ENCODE data around the gene TIMP4.

TIMP4 gene

GRCh38 chr3:12141350-12141749, 17.4 kb downstream of the TIMP4 start:
- TF ChIP-seq, protein P1, sequence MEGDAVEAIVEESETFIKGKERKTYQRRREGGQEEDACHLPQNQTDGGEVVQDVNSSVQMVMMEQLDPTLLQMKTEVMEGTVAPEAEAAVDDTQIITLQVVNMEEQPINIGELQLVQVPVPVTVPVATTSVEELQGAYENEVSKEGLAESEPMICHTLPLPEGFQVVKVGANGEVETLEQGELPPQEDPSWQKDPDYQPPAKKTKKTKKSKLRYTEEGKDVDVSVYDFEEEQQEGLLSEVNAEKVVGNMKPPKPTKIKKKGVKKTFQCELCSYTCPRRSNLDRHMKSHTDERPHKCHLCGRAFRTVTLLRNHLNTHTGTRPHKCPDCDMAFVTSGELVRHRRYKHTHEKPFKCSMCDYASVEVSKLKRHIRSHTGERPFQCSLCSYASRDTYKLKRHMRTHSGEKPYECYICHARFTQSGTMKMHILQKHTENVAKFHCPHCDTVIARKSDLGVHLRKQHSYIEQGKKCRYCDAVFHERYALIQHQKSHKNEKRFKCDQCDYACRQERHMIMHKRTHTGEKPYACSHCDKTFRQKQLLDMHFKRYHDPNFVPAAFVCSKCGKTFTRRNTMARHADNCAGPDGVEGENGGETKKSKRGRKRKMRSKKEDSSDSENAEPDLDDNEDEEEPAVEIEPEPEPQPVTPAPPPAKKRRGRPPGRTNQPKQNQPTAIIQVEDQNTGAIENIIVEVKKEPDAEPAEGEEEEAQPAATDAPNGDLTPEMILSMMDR (IDR thresholded peaks at IDR 0.05; ENCODE audit: low read depth, low read length, missing control alignments) = no peak
- no peak for DNase-seq (ENCODE audit: low read depth)
- H3K4me3 ChIP-seq (ENCODE audit: low read depth, low read length) = no peak overlapping the region

- TF ChIP-seq, protein P1 (IDR thresholded peaks at IDR 0.05; ENCODE audit: low read depth, low read length, missing control alignments) = peak; percentile 37
- DNase-seq (ENCODE audit: low read depth) = no peak
- H3K4me3 ChIP-seq (ENCODE audit: low read depth, low read length) = no peak overlapping the region
Observed at GRCh38 chr3:12139111-12139511, 19.6 kb downstream of the TIMP4 start.

DNA sequence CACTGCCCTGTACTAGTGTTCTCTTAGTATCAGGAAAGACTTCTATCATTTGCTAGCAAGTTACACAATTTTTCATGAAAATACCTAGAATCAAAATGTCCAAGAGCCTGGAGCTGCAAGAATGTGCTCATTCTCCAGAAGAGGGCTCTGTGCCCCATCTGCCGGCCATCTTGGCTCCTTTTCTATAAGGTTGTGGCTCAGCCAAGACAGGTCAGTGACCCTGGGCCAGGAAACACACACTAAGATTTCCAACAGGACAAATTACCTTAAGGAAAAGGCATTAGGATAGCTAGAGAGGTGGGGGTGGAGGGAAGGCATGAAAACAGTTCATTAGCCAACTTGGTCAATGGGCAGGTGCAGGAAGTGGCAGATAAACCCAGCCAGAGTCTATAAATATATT, 20.7 kb downstream of the TIMP4 start:
- no peak overlapping the region for H3K4me3 ChIP-seq (ENCODE audit: low read depth, low read length)
- TF ChIP-seq, protein P1 (IDR thresholded peaks at IDR 0.05; ENCODE audit: low read depth, low read length, missing control alignments) = peak; percentile 53
- DNase-seq (ENCODE audit: low read depth) = no peak

- no peak overlapping the region for H3K4me3 ChIP-seq (ENCODE audit: low read depth, low read length)
- TF ChIP-seq, protein P1 (IDR thresholded peaks at IDR 0.05; ENCODE audit: low read depth, low read length, missing control alignments) = no peak
- DNase-seq (ENCODE audit: low read depth) = no peak
Observed at GRCh38 chr3:12136371-12136770, 22.3 kb downstream of the TIMP4 start.

GRCh38 chr3:12135029-12135657, 23.6 kb downstream of the TIMP4 start:
- DNase-seq (ENCODE audit: low read depth) = no peak
- H3K4me3 ChIP-seq (ENCODE audit: low read depth, low read length) = no peak overlapping the region
- TF ChIP-seq, protein P1 (IDR thresholded peaks at IDR 0.05; ENCODE audit: low read depth, low read length, missing control alignments) = peak; percentile 93

DNA sequence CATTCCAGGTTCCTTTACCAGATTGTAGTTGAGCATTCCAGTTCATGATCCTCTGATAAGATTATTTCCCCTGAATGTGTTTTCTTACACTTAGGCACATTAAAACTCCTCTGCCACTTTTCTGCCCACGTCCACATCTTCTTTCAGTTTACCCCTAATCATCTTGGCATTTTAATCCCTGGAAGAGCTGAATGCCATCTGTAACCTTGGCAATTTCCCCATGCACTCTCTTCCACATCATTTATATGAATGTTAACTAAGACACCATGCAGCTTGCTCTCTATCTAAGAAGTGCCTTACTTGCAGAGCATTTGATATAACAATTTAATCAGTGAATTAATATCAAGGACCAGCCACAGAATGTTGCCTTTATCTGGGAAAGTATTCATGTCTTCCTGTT, 25.8 kb downstream of the TIMP4 start:
- TF ChIP-seq, protein P1 (IDR thresholded peaks at IDR 0.05; ENCODE audit: low read depth, low read length, missing control alignments) = no peak
- DNase-seq (ENCODE audit: low read depth) = no peak
- H3K4me3 ChIP-seq (ENCODE audit: low read depth, low read length) = no peak overlapping the region

All from GM12864 (cell line).